Subcutaneous abdominal adipose tissue (tissue), 5 donors: ENCODE results near the gene NINL.

Source experiments
- H3K27ac ChIP-seq: one replicate; pipeline ENCODE4 v1.7.0; 2013; ENCODE audit warnings: low read depth, mild to moderate bottlenecking, inconsistent platforms, low read length, moderate library complexity
- H3K27me3 ChIP-seq, 5 donors: one replicate each; pipeline ENCODE4 v1.7.0; 2013; ENCODE audit warnings: low read length in 5 of 5, inconsistent platforms in 1 of 5; ENCODE audit not compliant: control insufficient read depth in 5 of 5, insufficient read depth in 4 of 5
- H3K36me3 ChIP-seq, 5 donors: one replicate each; pipeline ENCODE4 v1.7.0; 2013; ENCODE audit warnings: low read length in 5 of 5; ENCODE audit not compliant: control insufficient read depth in 5 of 5, insufficient read depth in 5 of 5
- H3K4me1 ChIP-seq, 5 donors: one replicate each; pipeline ENCODE4 v1.7.0; 2013; ENCODE audit warnings: low read length in 5 of 5, mild to moderate bottlenecking in 3 of 5, moderate library complexity in 1 of 5; ENCODE audit not compliant: control insufficient read depth in 5 of 5, insufficient read depth in 5 of 5
- H3K4me3 ChIP-seq, 5 donors: one replicate each; pipeline ENCODE4 v1.7.0; 2013; ENCODE audit warnings: low read length in 5 of 5, low read depth in 1 of 5
- H3K9ac ChIP-seq, 5 donors: one replicate each; pipeline ENCODE4 v1.7.0; 2013; ENCODE audit warnings: low read length in 5 of 5, mild to moderate bottlenecking in 4 of 5, moderate library complexity in 3 of 5
- H3K9me3 ChIP-seq, 5 donors: one replicate each; pipeline ENCODE4 v1.7.0; 2013; ENCODE audit warnings: low read length in 5 of 5; ENCODE audit not compliant: control insufficient read depth in 5 of 5
- donor health status: healthy.
- donor health status: healthy.
- donor health status: healthy.
- donor health status: healthy.
- donor health status: healthy.

Gene NINL

GRCh38 chr20:25521382-25521781, 63.9 kb downstream of the NINL start:
- Histone ChIP-seq H3K27ac (no peak overlapping the region), H3K9ac (no peak overlapping the region), H3K4me1 (no peaks in the 10 kb centered on the region), H3K27me3 (no peaks in the 10 kb centered on the region), H3K4me3 (no peak overlapping the region), H3K9me3 (no peaks in the 10 kb centered on the region), H3K36me3 (peaks cover 0 to 19% (median 15%) of the 10 kb centered on the region in 5 donors)

GRCh38 chr20:25517124-25517523, 68.2 kb downstream of the NINL start:
- Histone ChIP-seq H3K9ac (no peak overlapping the region), H3K36me3 (peaks cover 0 to 28% (median 16%) of the 10 kb centered on the region in 5 donors), H3K27me3 (no peaks in the 10 kb centered on the region), H3K4me3 (no peak overlapping the region), H3K4me1 (no peaks in the 10 kb centered on the region), H3K9me3 (peaks cover 4 to 18% (median 13%) of the 10 kb centered on the region in 5 donors), H3K27ac (no peak overlapping the region)

- no peak overlapping the region for H3K27ac ChIP-seq
- H3K27me3 ChIP-seq, result no peaks in the 10 kb centered on the region
- H3K4me1 ChIP-seq, result no peaks in the 10 kb centered on the region
- H3K36me3 ChIP-seq, result peaks cover 0 to 46% (median 29%) of the 10 kb centered on the region in 5 donors
- H3K9me3 ChIP-seq, result peaks cover 4 to 18% (median 13%) of the 10 kb centered on the region in 5 donors
- no peak overlapping the region for H3K9ac ChIP-seq
- peak overlapping the region in 1 of 5 donors; percentile 6 for H3K4me3 ChIP-seq
Measured at GRCh38 chr20:25514747-25515340, 70.5 kb downstream of the NINL start.

GRCh38 chr20:25514195-25514594, 71.1 kb downstream of the NINL start:
- Histone ChIP-seq H3K36me3 (peaks cover 0 to 52% (median 35%) of the 10 kb centered on the region in 5 donors), H3K27me3 (no peaks in the 10 kb centered on the region), H3K4me3 (no peak overlapping the region), H3K9ac (no peak overlapping the region), H3K9me3 (peaks cover 4 to 18% (median 14%) of the 10 kb centered on the region in 5 donors), H3K4me1 (no peaks in the 10 kb centered on the region), H3K27ac (no peak overlapping the region)

- H3K27me3 ChIP-seq, result no peaks in the 10 kb centered on the region
- peaks cover 0 to 5% (median 0%) of the 10 kb centered on the region in 5 donors for H3K4me1 ChIP-seq
- no peak overlapping the region for H3K4me3 ChIP-seq
- H3K36me3 ChIP-seq, result peaks cover 0 to 58% (median 42%) of the 10 kb centered on the region in 5 donors
- no peak overlapping the region for H3K9ac ChIP-seq
- peaks cover 4 to 20% (median 16%) of the 10 kb centered on the region in 5 donors for H3K9me3 ChIP-seq
- H3K27ac ChIP-seq, result no peak overlapping the region
Measured at GRCh38 chr20:25512709-25513108, 72.6 kb downstream of the NINL start.

GRCh38 chr20:25511183-25511582, 74.1 kb downstream of the NINL start:
- peaks cover 0 to 48% (median 34%) of the 10 kb centered on the region in 5 donors for H3K36me3 ChIP-seq
- peaks cover 4 to 20% (median 16%) of the 10 kb centered on the region in 5 donors for H3K9me3 ChIP-seq
- peaks cover 0 to 5% (median 0%) of the 10 kb centered on the region in 5 donors for H3K4me1 ChIP-seq

GRCh38 chr20:25510721-25511120, 74.6 kb downstream of the NINL start:
- H3K36me3 ChIP-seq, result peaks cover 0 to 48% (median 34%) of the 10 kb centered on the region in 5 donors
- no peak overlapping the region for H3K9ac ChIP-seq
- H3K27me3 ChIP-seq, result no peaks in the 10 kb centered on the region
- no peak overlapping the region for H3K27ac ChIP-seq
- H3K4me3 ChIP-seq, result no peak overlapping the region
- peaks cover 0 to 5% (median 0%) of the 10 kb centered on the region in 5 donors for H3K4me1 ChIP-seq
- H3K9me3 ChIP-seq, result peaks cover 4 to 20% (median 16%) of the 10 kb centered on the region in 5 donors

More at GRCh38 chr20:25511183-25511582, 74.1 kb downstream of the NINL start:
- no peak overlapping the region for H3K4me3 ChIP-seq
- no peak overlapping the region for H3K9ac ChIP-seq
- no peak overlapping the region for H3K27ac ChIP-seq
- no peaks in the 10 kb centered on the region for H3K27me3 ChIP-seq

GRCh38 chr20:25510202-25510601, 75.1 kb downstream of the NINL start:
- Histone ChIP-seq H3K4me3 (no peak overlapping the region), H3K27me3 (no peaks in the 10 kb centered on the region), H3K9ac (no peak overlapping the region), H3K4me1 (peaks cover 0 to 5% (median 0%) of the 10 kb centered on the region in 5 donors), H3K27ac (no peak overlapping the region), H3K9me3 (peaks cover 4 to 20% (median 14%) of the 10 kb centered on the region in 5 donors), H3K36me3 (peaks cover 0 to 48% (median 34%) of the 10 kb centered on the region in 5 donors)

- no peaks in the 10 kb centered on the region for H3K27me3 ChIP-seq
- no peak overlapping the region for H3K27ac ChIP-seq
- peaks cover 0 to 51% (median 34%) of the 10 kb centered on the region in 5 donors for H3K36me3 ChIP-seq
Measured at GRCh38 chr20:25509084-25509483, 76.2 kb downstream of the NINL start.

GRCh38 chr20:25508083-25508770, 77.1 kb downstream of the NINL start:
- Histone ChIP-seq H3K27me3 (no peaks in the 10 kb centered on the region), H3K4me3 (no peak overlapping the region), H3K9me3 (peaks cover 0 to 8% (median 0%) of the 10 kb centered on the region in 5 donors), H3K9ac (no peak overlapping the region), H3K27ac (no peak overlapping the region), H3K4me1 (peaks cover 0 to 5% (median 0%) of the 10 kb centered on the region in 5 donors), H3K36me3 (peaks cover 0 to 52% (median 39%) of the 10 kb centered on the region in 5 donors)

More at GRCh38 chr20:25509084-25509483, 76.2 kb downstream of the NINL start:
- Histone ChIP-seq H3K9me3 (peaks cover 0 to 11% (median 3%) of the 10 kb centered on the region in 5 donors), H3K9ac (no peak overlapping the region), H3K4me1 (peaks cover 0 to 5% (median 0%) of the 10 kb centered on the region in 5 donors), H3K4me3 (no peak overlapping the region)
